Kidney tubule cell (primary cell): ENCODE data around the gene CAMK2D.
A peak's percentile ranks its signal among the peaks of the same experiment; 100 is the strongest.

ENCODE experiments used
- DNase-seq: peaks from one replicate; pipeline ENCODE4 v3.0.0-alpha.2; 2018; ENCODE audit warnings: low spot score

CAMK2D gene

GRCh38 chr4:113437129-113437528 lies 324.4 kb downstream of the CAMK2D start:
- DNase-seq: no peak

- DNase-seq: peak; percentile 48
Measured at GRCh38 chr4:113436360-113436759, 325.2 kb downstream of the CAMK2D start.

- DNase-seq: peak; percentile 85
Measured at GRCh38 chr4:113435893-113436292, 325.6 kb downstream of the CAMK2D start.

GRCh38 chr4:113434247-113434587 lies 327.3 kb downstream of the CAMK2D start:
- peak; percentile 79 for DNase-seq

GRCh38 chr4:113433536-113434246 lies 327.8 kb downstream of the CAMK2D start:
- no peak for DNase-seq

- DNase-seq: no peak
Measured at GRCh38 chr4:113433116-113433515, 328.4 kb downstream of the CAMK2D start.

GRCh38 chr4:113423631-113424030 lies 337.9 kb downstream of the CAMK2D start:
- no peak for DNase-seq

- no peak for DNase-seq
Measured at GRCh38 chr4:113420938-113421337, 340.6 kb downstream of the CAMK2D start.

- DNase-seq: no peak
Measured at GRCh38 chr4:113419631-113420030, 341.9 kb downstream of the CAMK2D start.

GRCh38 chr4:113411496-113411938 lies 350.0 kb downstream of the CAMK2D start:
- peak; percentile 88 for DNase-seq

GRCh38 chr4:113410686-113411085 lies 350.9 kb downstream of the CAMK2D start:
- no peak for DNase-seq

- DNase-seq: no peak
Measured at GRCh38 chr4:113409181-113409580, 352.4 kb downstream of the CAMK2D start.

GRCh38 chr4:113407409-113407808 lies 354.1 kb downstream of the CAMK2D start:
- DNase-seq: no peak

GRCh38 chr4:113406723-113407016 lies 354.9 kb downstream of the CAMK2D start:
- peak; percentile 4 for DNase-seq

GRCh38 chr4:113405874-113406722 lies 355.4 kb downstream of the CAMK2D start:
- no peak for DNase-seq

- no peak for DNase-seq
Measured at GRCh38 chr4:113404841-113405240, 356.7 kb downstream of the CAMK2D start.

GRCh38 chr4:113404167-113404571 lies 357.4 kb downstream of the CAMK2D start:
- DNase-seq: no peak
